CD4-positive, alpha-beta T cell (primary cell): ENCODE data around the gene ST6GALNAC3. TPM values are rescaled to one million over a fixed set of nuclear protein-coding genes. Genes with fewer than 3 reads are reported as not detected.

Experiments used
- ATAC-seq: fragments of 200-7000 bp; cut with Tn5 transposase; one replicate; pipeline ENCODE4 v1.10.0; 2022; ENCODE audit warnings: mild to moderate bottlenecking; ENCODE audit not compliant: poor library complexity
- CTCF ChIA-PET: fragments of 350-600 bp; sonication (Branson Sonifier 250); formaldehyde crosslinking; loops from one replicate; lab custom pipeline; 2021; ENCODE audit warnings: antibody characterized with exemption, inconsistent platforms; lab: Charles Lee
- POLR2A ChIA-PET: fragments of 350-600 bp; sonication (Branson Sonifier 250); formaldehyde crosslinking; loops from one replicate; lab custom pipeline; 2021; ENCODE audit warnings: antibody characterized with exemption, inconsistent platforms; lab: Charles Lee
- DNase-seq, 14 experiments: peaks; one replicate each; pipeline ENCODE4 v3.0.0-alpha.2; 2013 to 2020; ENCODE audit warnings: mixed read lengths in 2 of 14
- H3K27ac ChIP-seq, 2 donors: one replicate each; pipeline versions ENCODE4 v1.5.1 to v1.7.0; 2013; ENCODE audit warnings: low read length in 2 of 2, low read depth in 1 of 2, mild to moderate bottlenecking in 1 of 2
- H3K27me3 ChIP-seq, 2 experiments: 1 replicate in 1 of 2; 2 replicates in 1 of 2; pipeline versions ENCODE4 v1.6.1 to v1.7.0; 2013; ENCODE audit warnings: low read length in 2 of 2, control low read depth in 1 of 2, mild to moderate bottlenecking in 1 of 2, moderate library complexity in 1 of 2; ENCODE audit not compliant: insufficient read depth in 2 of 2, control insufficient read depth in 1 of 2
- H3K36me3 ChIP-seq: one replicate; pipeline ENCODE4 v1.6.1; 2013; ENCODE audit warnings: low read length, control low read depth; ENCODE audit not compliant: insufficient read depth
- H3K4me1 ChIP-seq: one replicate; pipeline ENCODE4 v1.6.1; 2013; ENCODE audit warnings: low read length, control low read depth; ENCODE audit not compliant: insufficient read depth
- H3K4me3 ChIP-seq: one replicate; pipeline ENCODE4 v1.5.1; 2013; ENCODE audit warnings: mild to moderate bottlenecking, low read length, moderate library complexity
- H3K9me3 ChIP-seq, 2 experiments: 1 replicate in 1 of 2; 2 replicates in 1 of 2; pipeline versions ENCODE4 v1.6.1 to v1.7.0; 2013; ENCODE audit warnings: low read length in 2 of 2, mild to moderate bottlenecking in 2 of 2, control low read depth in 1 of 2, moderate library complexity in 1 of 2; ENCODE audit not compliant: control insufficient read depth in 1 of 2, insufficient read depth in 1 of 2
- H3K27ac Mint-ChIP-seq: one replicate; pipeline ENCODE4 v1.8.0; 2020; ENCODE audit warnings: mixed read lengths
- H3K27me3 Mint-ChIP-seq: one replicate; pipeline ENCODE4 v1.8.0; 2021; ENCODE audit warnings: mixed read lengths
- H3K36me3 Mint-ChIP-seq: one replicate; pipeline ENCODE4 v1.8.0; 2021; ENCODE audit warnings: low read depth, mixed read lengths
- H3K4me1 Mint-ChIP-seq: one replicate; pipeline ENCODE4 v1.8.0; 2021; ENCODE audit warnings: low read depth, mixed read lengths
- H3K4me3 Mint-ChIP-seq: one replicate; pipeline ENCODE4 v1.8.0; 2020; ENCODE audit warnings: mild to moderate bottlenecking, mixed read lengths
- H3K9me3 Mint-ChIP-seq: one replicate; pipeline ENCODE4 v1.8.0; 2020; ENCODE audit warnings: mixed read lengths
- CTCF ChIP-seq: fragments of 200-600 bp; IDR thresholded peaks from one replicate; pipeline ENCODE4 v1.8.0; 2022; ENCODE audit warnings: antibody characterized with exemption, mild to moderate bottlenecking
- intact Hi-C, 2 experiments: fragments of 100-400 bp; cut with DNase I in 1 of 2; cut with micrococcal nuclease in 1 of 2; formaldehyde crosslinking; loops; one replicate each; pipeline versions ENCODE4 v1.15.1 to v1.9.0; 2023 to 2025; cut with DNase I, micrococcal nuclease
- total RNA-seq, 174 experiments: library from RNA in 2 of 174; stranded (reverse) in 2 of 174; gene quantifications; one replicate each; pipeline ENCODE4 v1.2.3 and lab custom pipeline; 2021 to 2026

ST6GALNAC3 gene
- total RNA-seq, 2 experiments from 2014 or later = 0.77 to 1.3 TPM

GRCh38 chr1:76571248-76571647 is 496.7 kb downstream of the ST6GALNAC3 start:
- Histone ChIP-seq H3K27me3 (no peaks in the 10 kb centered on the region), H3K4me1 (no peaks in the 10 kb centered on the region), H3K4me3 (no peak overlapping the region), H3K36me3 (no peaks in the 10 kb centered on the region), H3K9me3 (no peaks in the 10 kb centered on the region), H3K27ac (no peak overlapping the region)
- no peaks in the 10 kb centered on the region for H3K4me1 Mint-ChIP-seq
- intact Hi-C loops = no loop called here
- TF ChIP-seq CTCF = no peak
- no peaks in the 10 kb centered on the region for H3K36me3 Mint-ChIP-seq
- no peak overlapping the region for H3K27ac Mint-ChIP-seq
- ATAC-seq = no peak
- no peak for DNase-seq
- ChIA-PET CTCF (no interaction called here), POLR2A (no interaction called here)
- no peaks in the 10 kb centered on the region for H3K9me3 Mint-ChIP-seq
- H3K4me3 Mint-ChIP-seq = no peak overlapping the region
- no peaks in the 10 kb centered on the region for H3K27me3 Mint-ChIP-seq

GRCh38 chr1:76572229-76572628 is 497.7 kb downstream of the ST6GALNAC3 start:
- no peak overlapping the region for H3K4me3 Mint-ChIP-seq
- no peaks in the 10 kb centered on the region for H3K9me3 Mint-ChIP-seq
- no peaks in the 10 kb centered on the region for H3K27me3 ChIP-seq
- no peak overlapping the region for H3K27ac Mint-ChIP-seq
- CTCF ChIA-PET = no interaction called here
- H3K36me3 ChIP-seq = no peaks in the 10 kb centered on the region
- no peaks in the 10 kb centered on the region for H3K9me3 ChIP-seq
- no peaks in the 10 kb centered on the region for H3K4me1 ChIP-seq
- intact Hi-C loops = no loop called here
- no peak overlapping the region for H3K27ac ChIP-seq
- no peak overlapping the region for H3K4me3 ChIP-seq
- DNase-seq = no peak
- ATAC-seq = no peak
- no peaks in the 10 kb centered on the region for H3K4me1 Mint-ChIP-seq
- H3K36me3 Mint-ChIP-seq = no peaks in the 10 kb centered on the region
- H3K27me3 Mint-ChIP-seq = no peaks in the 10 kb centered on the region
- TF ChIP-seq CTCF = no peak
- POLR2A ChIA-PET = no interaction called here

- Histone ChIP-seq H3K27me3 (no peaks in the 10 kb centered on the region), H3K36me3 (no peaks in the 10 kb centered on the region), H3K4me3 (no peak overlapping the region), H3K9me3 (no peaks in the 10 kb centered on the region), H3K4me1 (no peaks in the 10 kb centered on the region), H3K27ac (no peak overlapping the region)
- intact Hi-C loops = no loop called here
- Mint-ChIP-seq H3K9me3 (no peaks in the 10 kb centered on the region), H3K4me3 (no peak overlapping the region), H3K4me1 (no peaks in the 10 kb centered on the region), H3K27ac (no peak overlapping the region), H3K36me3 (no peaks in the 10 kb centered on the region), H3K27me3 (no peaks in the 10 kb centered on the region)
- ChIA-PET POLR2A (no interaction called here), CTCF (no interaction called here)
- DNase-seq = no peak
- no peak for TF ChIP-seq CTCF
- ATAC-seq = no peak
These were observed 502.5 kb downstream of the ST6GALNAC3 start for GRCh38 chr1:76576876-76577524.
